Neuronal stem cell (in vitro differentiated cells): ENCODE data around the gene PCBD1.

Experiments used
- DNase-seq: peaks from one replicate; pipeline ENCODE4 v3.0.0-alpha.2; 2013; ENCODE audit warnings: low spot score
- H2AFZ ChIP-seq: one replicate; pipeline ENCODE4 v1.6.1; 2013; ENCODE audit warnings: mild to moderate bottlenecking, low read length, inconsistent platforms
- H2AK5ac ChIP-seq: 2 replicates; pipeline ENCODE4 v1.6.1; 2013; ENCODE audit warnings: low read depth, mild to moderate bottlenecking, inconsistent platforms, low read length, moderate library complexity, mixed read lengths
- H2BK120ac ChIP-seq: 2 replicates; pipeline ENCODE4 v1.6.1; 2013; ENCODE audit warnings: low read depth, mild to moderate bottlenecking, inconsistent platforms, low read length, moderate library complexity, mixed read lengths
- H2BK12ac ChIP-seq: one replicate; pipeline ENCODE4 v1.6.1; 2013; ENCODE audit warnings: low read length, inconsistent platforms
- H2BK15ac ChIP-seq: 2 replicates; pipeline ENCODE4 v1.6.1; 2013; ENCODE audit warnings: mild to moderate bottlenecking, low read length, inconsistent platforms, mixed read lengths
- H2BK5ac ChIP-seq: one replicate; pipeline ENCODE4 v1.6.1; 2013; ENCODE audit warnings: inconsistent platforms, mild to moderate bottlenecking, low read length, moderate library complexity
- H3K14ac ChIP-seq: one replicate; pipeline ENCODE4 v1.6.1; 2013; ENCODE audit warnings: low read length, inconsistent platforms
- H3K18ac ChIP-seq: 2 replicates; pipeline ENCODE4 v1.6.1; 2013; ENCODE audit warnings: low read length, inconsistent platforms
- H3K23ac ChIP-seq: 2 replicates; pipeline ENCODE4 v1.6.1; 2013; ENCODE audit warnings: low read depth, mild to moderate bottlenecking, mixed read lengths, low read length, inconsistent platforms; ENCODE audit not compliant: poor library complexity
- H3K27ac ChIP-seq: replicated peaks from 3 replicates; pipeline ENCODE4 v1.5.1; 2013; ENCODE audit warnings: low read length, inconsistent platforms
- H3K27me3 ChIP-seq, 3 experiments: 2 replicates each; pipeline ENCODE4 v1.6.1; 2013; ENCODE audit warnings: low read length in 3 of 3, mild to moderate bottlenecking in 2 of 3, inconsistent platforms in 1 of 3, low read depth in 1 of 3, mixed read lengths in 1 of 3, moderate library complexity in 1 of 3; ENCODE audit not compliant: control insufficient read depth in 3 of 3, insufficient read depth in 3 of 3
- H3K36me3 ChIP-seq, 2 donors: replicated peaks in 1 of 2; 2 replicates each; pipeline ENCODE4 v1.6.1; 2013; ENCODE audit warnings: low read length in 2 of 2; ENCODE audit not compliant: control insufficient read depth in 2 of 2, insufficient read depth in 2 of 2
- H3K4ac ChIP-seq: 2 replicates; pipeline ENCODE4 v1.6.1; 2013; ENCODE audit warnings: inconsistent platforms, mild to moderate bottlenecking, low read length, moderate library complexity
- H3K4me1 ChIP-seq, 2 donors: 1 replicate in 1 of 2; 2 replicates in 1 of 2; pipeline ENCODE4 v1.6.1; 2013; ENCODE audit warnings: low read length in 2 of 2, low read depth in 1 of 2; ENCODE audit not compliant: control insufficient read depth in 2 of 2, insufficient read depth in 1 of 2
- H3K4me2 ChIP-seq: one replicate; pipeline ENCODE4 v1.6.1; 2013; ENCODE audit warnings: mild to moderate bottlenecking, low read length, inconsistent platforms; ENCODE audit not compliant: insufficient read depth, poor library complexity, severe bottlenecking
- H3K4me3 ChIP-seq, 2 donors: 2 replicates each; pipeline ENCODE4 v1.5.1; 2013; ENCODE audit warnings: low read length in 2 of 2, mild to moderate bottlenecking in 2 of 2, inconsistent platforms in 1 of 2, moderate library complexity in 1 of 2
- H3K79me1 ChIP-seq: one replicate; pipeline ENCODE4 v1.6.1; 2013; ENCODE audit warnings: low read depth, mild to moderate bottlenecking, inconsistent platforms, low read length, moderate library complexity
- H3K9ac ChIP-seq: one replicate; pipeline ENCODE4 v1.6.1; 2013; ENCODE audit warnings: mild to moderate bottlenecking, low read depth, low read length, inconsistent platforms; ENCODE audit not compliant: poor library complexity
- H3K9me3 ChIP-seq, 2 donors: replicated peaks in 1 of 2; 2 replicates each; pipeline versions ENCODE3 to v1.6.1; 2013; ENCODE audit warnings: low read length in 2 of 2, mild to moderate bottlenecking in 2 of 2, inconsistent platforms in 1 of 2, low read depth in 1 of 2, mixed read lengths in 1 of 2, moderate library complexity in 1 of 2; ENCODE audit not compliant: control insufficient read depth in 2 of 2, insufficient read depth in 1 of 2
- H4K8ac ChIP-seq: one replicate; pipeline ENCODE4 v1.6.1; 2013; ENCODE audit warnings: low read depth, mild to moderate bottlenecking, inconsistent platforms, low read length, moderate library complexity
- H4K91ac ChIP-seq: one replicate; pipeline ENCODE4 v1.6.1; 2013; ENCODE audit warnings: low read length, low read depth, mild to moderate bottlenecking, inconsistent platforms; ENCODE audit not compliant: poor library complexity
- WGBS, 2 donors: extraction: QIAGEN DNeasy Blood & Tissue Kit; methylation state at CpG; one replicate each; pipeline ENCODE4 v1.1.7; 2013; ENCODE audit warnings: missing lambda C conversion rate in 2 of 2, mixed read lengths in 1 of 2; ENCODE audit not compliant: insufficient read length in 2 of 2, insufficient replicate concordance in 1 of 2; ENCODE audit errors: extremely low coverage in 2 of 2; 5-methylcytosine and 5-hydroxymethylcytosine counted together

Gene PCBD1

GRCh38 chr10:70840836-70841235, 47.5 kb downstream of the PCBD1 start:
- Histone ChIP-seq H2BK15ac (no peak overlapping the region), H3K14ac (no peak overlapping the region), H3K4ac (no peak overlapping the region), H3K4me3 (no peak overlapping the region), H3K36me3 (peaks cover 7 to 62% of the 10 kb centered on the region in 2 donors), H3K4me1 (no peaks in the 10 kb centered on the region), H2BK5ac (no peak overlapping the region), H2AFZ (no peak overlapping the region), H3K9ac (no peak overlapping the region), H2BK120ac (no peak overlapping the region), H2BK12ac (no peak overlapping the region), H3K18ac (no peak overlapping the region), H3K9me3 (peaks cover 0 to 6% of the 10 kb centered on the region in 2 donors), H3K4me2 (no peak overlapping the region), H3K23ac (no peak overlapping the region), H3K27me3 (no peaks in the 10 kb centered on the region), H2AK5ac (no peak overlapping the region), H4K8ac (no peak overlapping the region), H4K91ac (no peak overlapping the region), H3K27ac (no peak overlapping the region), H3K79me1 (peaks cover 5% of the 10 kb centered on the region)
- no CpG with 5 or more reads among the region's 2 CpGs for WGBS, 2 donors
- DNase-seq: no peak

- no peak for DNase-seq
- Histone ChIP-seq H3K27ac (no peak overlapping the region), H2BK15ac (no peak overlapping the region), H2AFZ (no peak overlapping the region), H3K4ac (no peak overlapping the region), H3K27me3 (no peaks in the 10 kb centered on the region), H3K36me3 (peaks cover 0 to 54% of the 10 kb centered on the region in 2 donors), H3K4me3 (no peak overlapping the region), H2AK5ac (no peak overlapping the region), H2BK12ac (no peak overlapping the region), H3K18ac (no peak overlapping the region), H3K9ac (no peak overlapping the region), H2BK120ac (no peak overlapping the region), H3K4me2 (no peak overlapping the region), H4K91ac (no peak overlapping the region), H2BK5ac (no peak overlapping the region), H3K79me1 (peaks cover 5% of the 10 kb centered on the region), H3K4me1 (no peaks in the 10 kb centered on the region), H3K14ac (no peak overlapping the region), H3K9me3 (peaks cover 0 to 6% of the 10 kb centered on the region in 2 donors), H3K23ac (no peak overlapping the region), H4K8ac (no peak overlapping the region)
- no CpG with 5 or more reads among the region's 4 CpGs for WGBS, 2 donors
These were observed 50.0 kb downstream of the PCBD1 start for GRCh38 chr10:70838270-70838805.

GRCh38 chr10:70837660-70838059, 50.7 kb downstream of the PCBD1 start:
- Histone ChIP-seq H2BK120ac (no peak overlapping the region), H3K4ac (no peak overlapping the region), H3K36me3 (peaks cover 2 to 52% of the 10 kb centered on the region in 2 donors), H3K18ac (no peak overlapping the region), H2BK15ac (no peak overlapping the region), H4K91ac (no peak overlapping the region), H3K9me3 (peaks cover 0 to 6% of the 10 kb centered on the region in 2 donors), H3K14ac (no peak overlapping the region), H2BK12ac (no peak overlapping the region), H3K23ac (no peak overlapping the region), H3K27ac (no peak overlapping the region), H3K79me1 (peaks cover 4% of the 10 kb centered on the region), H3K4me2 (no peak overlapping the region), H2AFZ (no peak overlapping the region), H3K4me3 (no peak overlapping the region), H2AK5ac (no peak overlapping the region), H4K8ac (no peak overlapping the region), H3K9ac (no peak overlapping the region), H2BK5ac (no peak overlapping the region), H3K4me1 (no peaks in the 10 kb centered on the region), H3K27me3 (no peaks in the 10 kb centered on the region)
- no CpG with 5 or more reads among the region's 3 CpGs for WGBS, 2 donors
- DNase-seq: no peak

GRCh38 chr10:70836319-70836718, 52.0 kb downstream of the PCBD1 start:
- H3K27ac ChIP-seq: no peak overlapping the region
- no CpG with 5 or more reads among the region's 2 CpGs for WGBS, 2 donors

More at GRCh38 chr10:70836319-70836718, 52.0 kb downstream of the PCBD1 start:
- no peak overlapping the region for H3K14ac ChIP-seq
- H3K27me3 ChIP-seq: no peaks in the 10 kb centered on the region
- H2AFZ ChIP-seq: no peak overlapping the region
- no peak overlapping the region for H2AK5ac ChIP-seq
- no peak overlapping the region for H3K23ac ChIP-seq
- no peak overlapping the region for H2BK12ac ChIP-seq
- no peaks in the 10 kb centered on the region for H3K4me1 ChIP-seq
- H3K36me3 ChIP-seq: peaks cover 2 to 51% of the 10 kb centered on the region in 2 donors
- no peak overlapping the region for H2BK15ac ChIP-seq
- DNase-seq: no peak
- H3K9ac ChIP-seq: no peak overlapping the region
- no peak overlapping the region for H4K8ac ChIP-seq
- H3K18ac ChIP-seq: no peak overlapping the region
- H3K4me3 ChIP-seq: no peak overlapping the region
- H4K91ac ChIP-seq: no peak overlapping the region
- no peak overlapping the region for H2BK5ac ChIP-seq
- no peak overlapping the region for H2BK120ac ChIP-seq
- H3K4ac ChIP-seq: no peak overlapping the region
- H3K9me3 ChIP-seq: peaks cover 0 to 6% of the 10 kb centered on the region in 2 donors
- H3K4me2 ChIP-seq: no peak overlapping the region
- H3K79me1 ChIP-seq: peaks cover 3% of the 10 kb centered on the region
